Retinal pigment epithelial cell (primary cell): ENCODE results near the gene APBA2.

Experiments used
- DNase-seq: peaks from one replicate; pipeline ENCODE4 v3.0.0-alpha.2; 2010; ENCODE audit warnings: low read depth
- H3K4me3 ChIP-seq: 2 replicates; pipeline ENCODE4 v1.5.1; 2011; ENCODE audit warnings: mild to moderate bottlenecking, low read length, control low read depth, moderate library complexity
- CTCF ChIP-seq: conservative IDR thresholded peaks from 2 replicates; pipeline ENCODE4 v1.5.1; 2011; ENCODE audit warnings: low read depth, low read length, control low read depth, inconsistent platforms

The APBA2 gene

GRCh38 chr15:29133321-29133720 lies 247.5 kb downstream of the APBA2 start:
- TF ChIP-seq CTCF: no peak
- no peak for DNase-seq
- no peak overlapping the region for H3K4me3 ChIP-seq

- no peak overlapping the region for H3K4me3 ChIP-seq
- no peak for TF ChIP-seq CTCF
- DNase-seq: no peak
Measured at GRCh38 chr15:29133791-29134190, 248.0 kb downstream of the APBA2 start.

- no peak overlapping the region for H3K4me3 ChIP-seq
- no peak for DNase-seq
- TF ChIP-seq CTCF: no peak
Measured at GRCh38 chr15:29134239-29134638, 248.5 kb downstream of the APBA2 start.

- no peak overlapping the region for H3K4me3 ChIP-seq
- DNase-seq: no peak
- no peak for TF ChIP-seq CTCF
Measured at GRCh38 chr15:29134641-29135308, 249.0 kb downstream of the APBA2 start.

GRCh38 chr15:29135309-29135657 lies 249.5 kb downstream of the APBA2 start:
- no peak for TF ChIP-seq CTCF
- no peak overlapping the region for H3K4me3 ChIP-seq
- DNase-seq: no peak

- no peak for DNase-seq
- no peak for TF ChIP-seq CTCF
- no peak overlapping the region for H3K4me3 ChIP-seq
Measured at GRCh38 chr15:29135702-29136646, 250.2 kb downstream of the APBA2 start.
